GM18505 (cell line): ENCODE data around the gene ZDHHC18.

Source experiments
- ATAC-seq: cut with Tn5 transposase; IDR thresholded peaks from one replicate; pipeline ENCODE4 v1.9.1; 2021; ENCODE audit not compliant: unreplicated experiment
- POLR2A ChIP-seq: IDR thresholded peaks from 4 replicates; pipeline ENCODE4 v1.6.1; 2011; ENCODE audit warnings: borderline replicate concordance; ENCODE audit not compliant: insufficient read depth, insufficient read length; ENCODE audit errors: extremely low read depth

ZDHHC18 gene, protein sequence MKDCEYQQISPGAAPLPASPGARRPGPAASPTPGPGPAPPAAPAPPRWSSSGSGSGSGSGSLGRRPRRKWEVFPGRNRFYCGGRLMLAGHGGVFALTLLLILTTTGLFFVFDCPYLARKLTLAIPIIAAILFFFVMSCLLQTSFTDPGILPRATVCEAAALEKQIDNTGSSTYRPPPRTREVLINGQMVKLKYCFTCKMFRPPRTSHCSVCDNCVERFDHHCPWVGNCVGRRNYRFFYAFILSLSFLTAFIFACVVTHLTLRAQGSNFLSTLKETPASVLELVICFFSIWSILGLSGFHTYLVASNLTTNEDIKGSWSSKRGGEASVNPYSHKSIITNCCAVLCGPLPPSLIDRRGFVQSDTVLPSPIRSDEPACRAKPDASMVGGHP

DNA sequence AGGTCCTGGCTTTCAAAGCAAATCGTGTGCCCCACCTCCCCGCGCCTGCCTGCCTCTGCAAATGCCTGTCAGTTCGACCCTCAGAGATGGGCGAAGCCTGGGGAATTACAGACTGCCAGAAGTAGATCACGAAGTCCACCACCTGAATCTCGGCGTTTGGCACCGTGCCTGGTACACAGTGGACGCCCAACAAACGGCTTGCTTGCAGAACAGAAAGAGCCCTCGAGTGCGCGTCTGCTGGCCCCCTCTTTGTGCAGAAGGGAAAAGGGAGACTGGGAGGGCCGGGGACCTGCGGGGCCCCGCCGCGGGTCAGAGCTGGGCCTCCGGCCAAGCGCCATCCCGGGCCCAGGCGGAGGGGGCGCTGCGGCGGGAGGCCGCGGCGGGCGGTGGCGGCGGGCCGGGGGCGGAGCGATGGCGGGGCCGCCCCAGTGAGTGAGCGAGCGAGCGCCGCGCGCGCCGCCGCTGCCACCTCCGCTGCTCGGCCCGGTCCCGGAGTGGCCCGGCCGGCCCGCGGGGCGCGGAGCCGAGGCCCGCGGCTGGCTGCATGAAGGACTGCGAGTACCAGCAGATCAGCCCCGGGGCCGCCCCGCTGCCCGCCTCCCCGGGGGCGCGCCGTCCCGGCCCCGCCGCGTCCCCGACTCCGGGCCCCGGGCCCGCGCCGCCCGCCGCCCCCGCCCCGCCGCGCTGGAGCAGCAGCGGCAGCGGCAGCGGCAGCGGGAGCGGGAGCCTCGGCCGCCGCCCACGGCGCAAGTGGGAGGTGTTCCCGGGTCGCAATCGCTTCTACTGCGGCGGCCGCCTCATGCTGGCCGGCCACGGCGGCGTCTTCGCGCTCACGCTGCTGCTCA lies at the start of gene ZDHHC18:
ZDHHC18 (plus strand) TSS at position 428 of the 845 bp plus-strand sequence; CDS start at position 545, 117 bp downstream.
- peak; percentile 80 for TF ChIP-seq POLR2A
- peak; percentile 82 for ATAC-seq

DNA sequence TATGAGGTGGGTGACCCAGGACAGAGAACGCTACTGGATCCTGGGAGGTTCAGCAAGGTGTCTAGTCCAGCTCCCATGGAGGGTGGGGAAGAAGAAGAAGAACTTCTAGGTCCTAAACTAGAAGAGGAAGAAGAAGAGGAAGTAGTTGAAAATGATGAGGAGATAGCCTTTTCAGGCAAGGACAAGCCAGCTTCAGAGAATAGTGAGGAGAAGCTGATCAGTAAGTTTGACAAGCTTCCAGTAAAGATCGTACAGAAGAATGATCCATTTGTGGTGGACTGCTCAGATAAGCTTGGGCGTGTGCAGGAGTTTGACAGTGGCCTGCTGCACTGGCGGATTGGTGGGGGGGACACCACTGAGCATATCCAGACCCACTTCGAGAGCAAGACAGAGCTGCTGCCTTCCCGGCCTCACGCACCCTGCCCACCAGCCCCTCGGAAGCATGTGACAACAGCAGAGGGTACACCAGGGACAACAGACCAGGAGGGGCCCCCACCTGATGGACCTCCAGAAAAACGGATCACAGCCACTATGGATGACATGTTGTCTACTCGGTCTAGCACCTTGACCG lies 47.3 kb upstream of the ZDHHC18 start:
- no peak for TF ChIP-seq POLR2A
- no peak for ATAC-seq

- no peak for TF ChIP-seq POLR2A
- no peak for ATAC-seq
Measured at GRCh38 chr1:26780344-26780957, 46.0 kb upstream of the ZDHHC18 start.

- ATAC-seq = no peak
Measured at GRCh38 chr1:26781206-26781825, 45.2 kb upstream of the ZDHHC18 start.

GRCh38 chr1:26782521-26783212 lies 43.8 kb upstream of the ZDHHC18 start:
- TF ChIP-seq POLR2A = no peak
- no peak for ATAC-seq

More at GRCh38 chr1:26781206-26781825, 45.2 kb upstream of the ZDHHC18 start:
- TF ChIP-seq POLR2A = no peak

DNA sequence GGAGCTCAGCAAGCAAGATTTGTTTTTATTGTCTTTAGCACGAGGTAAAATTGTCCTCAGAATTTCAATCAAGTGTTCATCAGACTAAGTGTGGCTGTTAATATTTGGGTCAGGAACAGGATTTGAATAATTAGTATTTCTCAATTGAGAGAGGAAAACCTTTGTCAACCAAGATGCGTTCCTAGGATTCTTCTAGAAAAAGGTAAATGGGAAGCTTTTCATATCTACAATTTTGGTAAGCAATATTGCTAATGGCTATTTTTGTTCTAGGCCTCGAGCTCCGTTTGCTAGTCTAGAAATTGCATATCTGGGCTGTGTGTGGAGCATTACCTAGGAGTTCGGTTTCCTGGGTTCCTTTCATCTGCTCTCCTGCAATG lies 42.9 kb upstream of the ZDHHC18 start:
- TF ChIP-seq POLR2A = no peak

DNA sequence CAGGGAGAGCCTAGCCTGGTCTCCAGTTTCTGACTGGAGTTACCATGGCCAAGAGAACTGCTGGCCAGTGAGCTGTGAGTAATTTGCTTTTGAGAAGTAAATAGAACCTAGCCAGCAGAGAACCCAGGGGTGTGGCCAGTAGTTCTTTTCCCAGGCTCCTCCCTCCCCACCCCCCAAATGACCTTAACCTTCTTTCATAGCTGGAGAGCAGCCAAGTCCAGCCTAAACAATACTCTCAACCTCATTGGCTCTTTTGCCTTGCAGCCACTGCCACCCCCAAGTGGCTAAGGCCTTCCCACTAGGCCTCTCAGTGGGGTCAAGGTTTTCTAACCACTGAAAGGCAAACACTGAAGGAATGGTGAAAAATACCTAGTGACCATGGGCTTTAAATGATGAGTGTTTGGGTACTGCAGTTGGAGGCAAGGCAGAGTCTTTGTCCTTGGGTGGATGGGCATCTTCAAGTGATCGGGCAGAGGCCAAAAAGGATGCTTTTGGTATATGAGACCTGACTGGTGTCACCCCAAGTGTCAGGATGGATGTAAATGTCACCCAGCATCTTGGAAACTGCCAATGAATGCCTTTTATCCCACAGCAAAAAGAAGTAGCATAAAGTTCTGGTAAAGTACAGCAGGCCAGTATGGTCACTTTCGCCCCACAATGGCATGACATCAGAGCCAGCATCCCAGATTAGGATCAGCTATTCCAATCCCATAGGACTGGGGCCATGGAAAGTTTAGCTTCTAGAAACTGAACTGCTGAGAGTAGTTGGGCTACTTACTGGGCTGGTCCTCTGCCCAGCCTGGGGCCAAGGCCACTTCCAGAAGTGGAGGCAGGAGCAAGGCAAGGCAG lies 42.2 kb upstream of the ZDHHC18 start:
- TF ChIP-seq POLR2A = no peak
- no peak for ATAC-seq

More for the DNA sequence above, 42.9 kb upstream of the ZDHHC18 start:
- no peak for ATAC-seq

DNA sequence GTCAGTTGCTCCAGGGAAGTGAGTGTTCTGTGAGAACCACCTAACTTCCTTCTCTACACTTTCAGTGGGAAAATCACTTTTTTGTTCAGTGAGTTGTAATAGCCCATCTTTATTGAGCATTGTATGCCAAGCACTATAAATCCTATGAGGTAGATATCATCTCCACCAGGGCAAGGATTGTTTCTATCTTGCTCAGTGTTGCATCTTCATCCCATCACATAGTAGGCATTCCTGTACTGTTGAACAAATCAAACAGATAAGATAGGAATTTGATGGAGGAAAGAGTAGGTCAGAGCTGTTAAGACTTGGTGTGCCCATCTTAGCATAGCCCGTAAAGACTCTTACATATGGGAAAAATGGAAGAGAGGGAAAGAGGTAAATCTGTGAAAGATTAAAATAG lies 41.6 kb upstream of the ZDHHC18 start:
- no peak for ATAC-seq
- TF ChIP-seq POLR2A = no peak

- no peak for ATAC-seq
- TF ChIP-seq POLR2A = no peak
Measured at GRCh38 chr1:26785611-26786436, 40.7 kb upstream of the ZDHHC18 start.

DNA sequence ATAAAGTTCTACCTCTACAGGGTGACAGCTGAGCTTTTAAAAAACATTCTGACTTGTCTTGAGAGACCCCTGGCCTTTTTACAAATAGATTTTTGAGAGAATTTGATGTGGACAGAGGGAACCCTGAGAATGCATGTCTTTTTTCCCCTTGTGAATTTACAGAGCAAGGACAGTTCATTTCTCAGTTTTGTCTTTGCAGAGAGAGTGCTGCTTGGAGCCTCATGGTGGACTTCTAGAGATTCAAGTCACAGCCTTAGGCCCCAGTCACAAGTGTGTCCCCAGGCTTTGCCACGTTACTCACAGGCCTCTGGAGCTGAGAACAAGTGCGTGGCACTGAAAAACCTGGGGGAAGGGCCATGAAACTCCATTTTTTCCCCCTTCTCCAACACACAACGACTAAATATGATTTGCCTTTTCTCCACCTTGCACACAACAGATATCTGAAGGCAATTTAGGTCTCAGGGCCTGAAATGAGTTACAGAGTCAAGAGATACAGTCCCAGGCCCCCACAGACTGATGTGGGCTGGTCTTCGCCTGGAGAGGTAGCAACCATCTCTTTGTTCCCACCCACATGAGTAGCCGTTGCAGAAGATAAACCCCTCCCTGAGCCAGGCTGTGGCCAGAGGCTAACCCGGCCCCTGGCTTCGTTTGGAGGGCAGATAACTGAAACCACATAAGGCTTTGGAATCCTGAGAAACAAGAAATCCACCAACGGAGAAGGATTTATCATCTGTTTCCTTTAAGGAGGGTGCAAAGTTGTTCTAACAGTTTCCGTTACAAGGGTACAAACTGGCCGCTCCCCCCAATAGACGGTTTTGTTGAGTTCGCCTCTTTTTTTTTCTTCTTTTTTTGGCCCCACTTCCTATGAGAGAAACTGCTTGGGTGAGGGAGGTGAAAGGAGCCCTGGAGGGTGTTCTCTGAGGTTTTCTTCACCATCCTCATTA lies 39.8 kb upstream of the ZDHHC18 start:
- no peak for TF ChIP-seq POLR2A
- no peak for ATAC-seq
